ENCODE measurements around the gene POMT1.

The POMT1 gene

GRCh38 chr9:131475111-131475955 is 27.4 kb upstream of the POMT1 start:
- Histone ChIP-seq H2AFZ (ENCODE audit: low read depth, low read length, severe bottlenecking) (no peak overlapping the region), H3K27ac (ENCODE audit: low read depth, low read length) (no peak overlapping the region), H3K9me3 (ENCODE audit: insufficient read depth, low read length) (no peaks in the 10 kb centered on the region), H3K9me2 (replicated peaks; ENCODE audit: insufficient read depth, low read length) (no peaks in the 10 kb centered on the region), H3F3A (ENCODE audit: insufficient read depth) (peaks cover 9% of the 10 kb centered on the region; the same call in 1 of the 2 replicates), H3K4me2 (ENCODE audit: low read depth, low read length, poor library complexity, severe bottlenecking) (no peak overlapping the region), H3K4me3 (ENCODE audit: insufficient read depth, low read length, poor library complexity, severe bottlenecking) (no peak overlapping the region), H3K36me3 (ENCODE audit: low read length) (peaks cover 34% of the 10 kb centered on the region), H3K9ac (ENCODE audit: low read length) (no peak overlapping the region), H3K79me2 (ENCODE audit: insufficient read depth, low read length) (peaks cover 10% of the 10 kb centered on the region), H4K20me1 (ENCODE audit: low read depth, low read length) (no peaks in the 10 kb centered on the region), H3K27me3 (ENCODE audit: low read length) (no peaks in the 10 kb centered on the region)
- TF ChIP-seq CTCF (IDR thresholded peaks at IDR 0.05; ENCODE audit: insufficient read depth, low read length, poor library complexity, severe bottlenecking) (no peak), EZH2phosphoT487 (conservative IDR thresholded peaks at IDR 0.05; ENCODE audit: low read length) (no peak)

- Histone ChIP-seq H3K9ac (ENCODE audit: low read length) (no peak overlapping the region), H3K4me2 (ENCODE audit: low read depth, low read length, poor library complexity, severe bottlenecking) (no peak overlapping the region), H2AFZ (ENCODE audit: low read depth, low read length, severe bottlenecking) (no peak overlapping the region), H3F3A (ENCODE audit: insufficient read depth) (peaks cover 6% of the 10 kb centered on the region; the same call in 1 of the 2 replicates), H4K20me1 (ENCODE audit: low read depth, low read length) (no peaks in the 10 kb centered on the region), H3K27me3 (ENCODE audit: low read length) (no peaks in the 10 kb centered on the region), H3K9me2 (replicated peaks; ENCODE audit: insufficient read depth, low read length) (no peaks in the 10 kb centered on the region), H3K36me3 (ENCODE audit: low read length) (peaks cover 29% of the 10 kb centered on the region), H3K27ac (ENCODE audit: low read depth, low read length) (no peak overlapping the region), H3K79me2 (ENCODE audit: insufficient read depth, low read length) (peaks cover 4% of the 10 kb centered on the region; the same call in 1 of the 2 replicates), H3K9me3 (ENCODE audit: insufficient read depth, low read length) (no peaks in the 10 kb centered on the region), H3K4me3 (ENCODE audit: insufficient read depth, low read length, poor library complexity, severe bottlenecking) (no peak overlapping the region)
- TF ChIP-seq CTCF (IDR thresholded peaks at IDR 0.05; ENCODE audit: insufficient read depth, low read length, poor library complexity, severe bottlenecking) (peak; percentile 19), EZH2phosphoT487 (conservative IDR thresholded peaks at IDR 0.05; ENCODE audit: low read length) (no peak)
Measured at GRCh38 chr9:131475956-131476776, 26.6 kb upstream of the POMT1 start.

- no peaks in the 10 kb centered on the region for H3K9me3 ChIP-seq (ENCODE audit: insufficient read depth, low read length)
- no peaks in the 10 kb centered on the region for H4K20me1 ChIP-seq (ENCODE audit: low read depth, low read length)
- no peak overlapping the region for H3K4me3 ChIP-seq (ENCODE audit: insufficient read depth, low read length, poor library complexity, severe bottlenecking)
- H3K79me2 ChIP-seq (ENCODE audit: insufficient read depth, low read length), result peaks cover 4% of the 10 kb centered on the region; the same call in 1 of the 2 replicates
- peaks cover 23% of the 10 kb centered on the region for H3K36me3 ChIP-seq (ENCODE audit: low read length)
- no peak for TF ChIP-seq CTCF (IDR thresholded peaks at IDR 0.05; ENCODE audit: insufficient read depth, low read length, poor library complexity, severe bottlenecking)
- TF ChIP-seq EZH2phosphoT487 (conservative IDR thresholded peaks at IDR 0.05; ENCODE audit: low read length), result no peak
- H3K4me2 ChIP-seq (ENCODE audit: low read depth, low read length, poor library complexity, severe bottlenecking), result no peak overlapping the region
- no peak overlapping the region for H2AFZ ChIP-seq (ENCODE audit: low read depth, low read length, severe bottlenecking)
- H3F3A ChIP-seq (ENCODE audit: insufficient read depth), result no peaks in the 10 kb centered on the region
- no peak overlapping the region for H3K27ac ChIP-seq (ENCODE audit: low read depth, low read length)
- H3K27me3 ChIP-seq (ENCODE audit: low read length), result no peaks in the 10 kb centered on the region
- no peaks in the 10 kb centered on the region for H3K9me2 ChIP-seq (replicated peaks; ENCODE audit: insufficient read depth, low read length)
- no peak overlapping the region for H3K9ac ChIP-seq (ENCODE audit: low read length)
Measured at GRCh38 chr9:131476777-131477345, 25.9 kb upstream of the POMT1 start.

Measured in SU-DHL-6 (cell line).